ENCODE results near the gene NUDT14. TPM values are rescaled to one million over a fixed set of nuclear protein-coding genes. Genes with fewer than 3 reads are reported as not detected.

NUDT14 gene
- total and polyA plus RNA-seq, 2 of the 8 experiments (the other 6 are each of a cell fraction or from before 2014, with no cell fraction given), result 25.5 to 33.3 TPM

GRCh38 chr14:105140581-105140980 is 40.5 kb downstream of the NUDT14 start:
- no peak overlapping the region for H4K8ac ChIP-seq (ENCODE audit: extremely low read depth, insufficient read depth, low read length)
- POLR2A ChIA-PET (ENCODE audit: partially characterized antibody), result no interaction called here
- H2BK120ac ChIP-seq (replicated peaks; ENCODE audit: low read depth, low read length), result no peak overlapping the region
- no peak overlapping the region for H2BK12ac ChIP-seq (ENCODE audit: low read depth, low read length)
- no peak overlapping the region for H3K9ac ChIP-seq (replicated peaks in 1 of 4; ENCODE audit: extremely low read depth in 1 of 4, low read depth in 3 of 4, low read length in 3 of 4)
- H3K4me1 ChIP-seq (replicated peaks in 1 of 4; ENCODE audit: control insufficient read depth in 3 of 4, insufficient read depth in 4 of 4, low read length in 3 of 4), result peaks cover 0 to 9% (median 0%) of the 10 kb centered on the region in 4 experiments; a peak in 3 of 7 replicates
- no peaks in the 10 kb centered on the region for H3K27me3 ChIP-seq (replicated peaks in 1 of 4; ENCODE audit: control insufficient read depth in 3 of 4, extremely low read depth in 1 of 4, insufficient read depth in 3 of 4, low read length in 3 of 4)
- no peaks in the 10 kb centered on the region for H3K23me2 ChIP-seq (ENCODE audit: low read depth, low read length)
- FAIRE-seq, result no peak
- H3K9me3 ChIP-seq (ENCODE audit: insufficient read depth in 2 of 2, low read depth in 1 of 2, low read length in 1 of 2), result peaks cover 5 to 16% of the 10 kb centered on the region in 2 experiments
- H4K5ac ChIP-seq (ENCODE audit: insufficient read length, low read depth, low read length), result no peak overlapping the region
- H2BK15ac ChIP-seq (ENCODE audit: low read length), result no peak overlapping the region
- H3K14ac ChIP-seq (ENCODE audit: insufficient read length), result no peak overlapping the region
- no peak overlapping the region for H3K23ac ChIP-seq (ENCODE audit: insufficient read length)
- no peak overlapping the region for H3K56ac ChIP-seq (replicated peaks; ENCODE audit: insufficient read length, low read depth, low read length)
- H3K79me1 ChIP-seq (ENCODE audit: low read depth, low read length), result no peaks in the 10 kb centered on the region
- DNase-seq (ENCODE audit: low read depth in 1 of 2, low spot score in 2 of 2), result no peak
- peaks cover 0 to 4% (median 0%) of the 10 kb centered on the region in 4 experiments; a peak in 2 of 8 replicates for H3K36me3 ChIP-seq (ENCODE audit: control insufficient read depth in 2 of 4, insufficient read depth in 4 of 4, low read length in 3 of 4)
- no peak overlapping the region for H3K4me3 ChIP-seq (ENCODE audit: extremely low read depth in 1 of 4, insufficient read depth in 2 of 4, low read depth in 3 of 4, low read length in 4 of 4)
- no peak overlapping the region for H3K27ac ChIP-seq (ENCODE audit: low read depth, low read length)
- H3K18ac ChIP-seq (ENCODE audit: extremely low read depth, low read length), result no peak overlapping the region
- H3K4me2 ChIP-seq (ENCODE audit: insufficient read depth in 1 of 2, low read depth in 2 of 2, low read length in 2 of 2), result no peak overlapping the region
- CTCF ChIA-PET (ENCODE audit: partially characterized antibody), result no interaction called here
- no peak overlapping the region for H4K91ac ChIP-seq (replicated peaks; ENCODE audit: insufficient read length, low read length)
- H2BK20ac ChIP-seq (ENCODE audit: low read length), result no peak overlapping the region
- H2AFZ ChIP-seq (ENCODE audit: low read length), result no peak overlapping the region
- WGBS, 2 experiments (ENCODE audit: extremely low coverage in 1 of 2, insufficient coverage in 1 of 2, insufficient read length in 1 of 2, insufficient replicate concordance in 2 of 2, low coverage in 1 of 2, low lambda C conversion rate in 2 of 2, missing lambda C conversion rate in 1 of 2), result 94% methylated on average over 7 of the region's 7 CpGs; no CpG with 5 or more reads in 1 of the 2 experiments
- no peak overlapping the region for H2BK5ac ChIP-seq (ENCODE audit: low read depth, low read length)
- H4K20me1 ChIP-seq (replicated peaks in 1 of 2; ENCODE audit: control insufficient read depth in 1 of 2, insufficient read depth in 2 of 2, low read length in 2 of 2), result peaks cover 0 to 2% of the 10 kb centered on the region in 2 experiments
- no peaks in the 10 kb centered on the region for H3K79me2 ChIP-seq (ENCODE audit: control insufficient read depth in 1 of 2, insufficient read depth in 2 of 2, low read length in 2 of 2)
- no peak overlapping the region for H3K4ac ChIP-seq (replicated peaks; ENCODE audit: insufficient read length, low read depth, low read length)
- H2AK5ac ChIP-seq (ENCODE audit: low read depth, low read length), result no peak overlapping the region
- TF ChIP-seq CTBP2 (IDR thresholded peaks at IDR 0.05; ENCODE audit: borderline replicate concordance, insufficient read depth, insufficient read length, low read length), result no peak
- no peak for TF ChIP-seq TBP (IDR thresholded peaks at IDR 0.05; ENCODE audit: low read depth, low read length)
- TF ChIP-seq EZH2 (IDR thresholded peaks at IDR 0.05; ENCODE audit: low read depth, low read length, severe bottlenecking), result no peak
- TF ChIP-seq CBX8 (IDR thresholded peaks at IDR 0.05; ENCODE audit: borderline replicate concordance, low read depth, low read length), result no peak
- no peak for TF ChIP-seq SUZ12 (IDR thresholded peaks at IDR 0.05; ENCODE audit: low read length)
- TF ChIP-seq BRCA1 (IDR thresholded peaks at IDR 0.05; ENCODE audit: low read depth, low read length), result no peak
- no peak for TF ChIP-seq HDAC6 (IDR thresholded peaks at IDR 0.05; ENCODE audit: low read depth, low read length)
- no peak for TF ChIP-seq BACH1 (IDR thresholded peaks at IDR 0.05; ENCODE audit: low read length)
- no peak for TF ChIP-seq CHD2 (IDR thresholded peaks at IDR 0.05; ENCODE audit: low read length)
- TF ChIP-seq TCF12 (IDR thresholded peaks at IDR 0.05; ENCODE audit: low read depth, low read length), result no peak
- no peak for TF ChIP-seq MAFK (IDR thresholded peaks at IDR 0.05; ENCODE audit: low read depth, low read length)
